Endodermal cell (in vitro differentiated cells): ENCODE measurements around the gene ANXA3. TPM values are rescaled to one million over a fixed set of nuclear protein-coding genes. Genes with fewer than 3 reads are reported as not detected.

Experiments
- DNase-seq: peaks from one replicate; pipeline ENCODE4 v3.0.0-alpha.2; 2017
- H3K27ac ChIP-seq: 2 replicates; pipeline ENCODE4 v1.5.1; 2013; ENCODE audit warnings: mild to moderate bottlenecking, low read depth, low read length, moderate library complexity
- H3K27me3 ChIP-seq: 2 replicates; pipeline ENCODE4 v1.6.1; 2013; ENCODE audit warnings: mild to moderate bottlenecking, low read length, moderate library complexity; ENCODE audit not compliant: insufficient read depth, control insufficient read depth, poor library complexity, severe bottlenecking
- H3K36me3 ChIP-seq: 2 replicates; pipeline ENCODE4 v1.7.0; 2013; ENCODE audit warnings: mild to moderate bottlenecking, low read length, moderate library complexity; ENCODE audit not compliant: control insufficient read depth, insufficient read depth
- H3K4me1 ChIP-seq: one replicate; pipeline ENCODE4 v1.7.0; 2013; ENCODE audit warnings: low read length; ENCODE audit not compliant: control insufficient read depth, insufficient read depth
- H3K4me3 ChIP-seq: 2 replicates; pipeline ENCODE4 v1.5.1; 2013; ENCODE audit warnings: mild to moderate bottlenecking, low read length, moderate library complexity
- H3K9ac ChIP-seq: 2 replicates; pipeline ENCODE4 v1.6.1; 2013; ENCODE audit warnings: mild to moderate bottlenecking, low read length, moderate library complexity; ENCODE audit not compliant: poor library complexity, severe bottlenecking; ENCODE audit errors: extremely low read depth
- H3K9me3 ChIP-seq: 2 replicates; pipeline ENCODE4 v1.6.1; 2013; ENCODE audit warnings: mild to moderate bottlenecking, low read length, moderate library complexity; ENCODE audit not compliant: control insufficient read depth
- H3K27ac Mint-ChIP-seq: 2 replicates; pipeline ENCODE4 v1.8.0; 2020; ENCODE audit warnings: mixed read lengths
- H3K27me3 Mint-ChIP-seq: 2 replicates; pipeline ENCODE4 v1.8.0; 2021; ENCODE audit warnings: mild to moderate bottlenecking, mixed read lengths; ENCODE audit not compliant: insufficient read depth
- H3K36me3 Mint-ChIP-seq: 2 replicates; pipeline ENCODE4 v1.8.0; 2020; ENCODE audit warnings: low read depth, mixed read lengths
- H3K4me1 Mint-ChIP-seq: 2 replicates; pipeline ENCODE4 v1.8.0; 2020; ENCODE audit warnings: mixed read lengths
- H3K4me3 Mint-ChIP-seq: 2 replicates; pipeline ENCODE4 v1.8.0; 2020; ENCODE audit warnings: mild to moderate bottlenecking, moderate library complexity, mixed read lengths
- H3K9me3 Mint-ChIP-seq: 2 replicates; pipeline ENCODE4 v1.8.0; 2020; ENCODE audit warnings: mild to moderate bottlenecking, mixed read lengths
- CTCF ChIP-seq: fragments of 200-600 bp; sonication (generic); conservative IDR thresholded peaks from 2 replicates; pipeline ENCODE4 v1.5.0; 2021; ENCODE audit warnings: antibody characterized with exemption, mild to moderate bottlenecking
- WGBS, 2 experiments: methylation state at CpG; one replicate each; pipeline versions ENCODE4 v1.1.5 to v1.1.7; 2013; ENCODE audit warnings: missing lambda C conversion rate in 2 of 2, mixed read lengths in 1 of 2; ENCODE audit not compliant: insufficient coverage in 1 of 2, insufficient read length in 1 of 2; 5-methylcytosine and 5-hydroxymethylcytosine counted together
- total RNA-seq, 2 donors: library from RNA; stranded (reverse); fragmentation: NEBNext Ultra II Directional in 1 of 2; extraction: Animal tissue kit (Norgen Biotek cat#: 25700) in 1 of 2; gene quantifications; 2 replicates in 1 of 2; 3 replicates in 1 of 2; pipeline ENCODE4 v1.2.1, GENCODE V29; 2021

Gene ANXA3
- total RNA-seq, 2 donors from 2014 or later: 25.5 to 43.9 TPM

GRCh38 chr4:78650106-78651024, 98.8 kb downstream of the ANXA3 start:
- no peaks in the 10 kb centered on the region for H3K4me1 ChIP-seq
- Mint-ChIP-seq H3K4me3 (no peak overlapping the region), H3K27ac (no peak overlapping the region), H3K36me3 (no peaks in the 10 kb centered on the region), H3K4me1 (peaks cover 6% of the 10 kb centered on the region), H3K9me3 (no peaks in the 10 kb centered on the region), H3K27me3 (no peaks in the 10 kb centered on the region)
- no peak overlapping the region for H3K9ac ChIP-seq
- no peak overlapping the region for H3K27ac ChIP-seq
- H3K4me3 ChIP-seq: no peak overlapping the region
- TF ChIP-seq CTCF: no peak
- WGBS, 2 experiments: 91 to 93% methylated on average over 3 of the region's 3 CpGs
- no peaks in the 10 kb centered on the region for H3K9me3 ChIP-seq
- no peaks in the 10 kb centered on the region for H3K36me3 ChIP-seq
- H3K27me3 ChIP-seq: no peaks in the 10 kb centered on the region
- DNase-seq: no peak

GRCh38 chr4:78651250-78651860, 99.8 kb downstream of the ANXA3 start:
- peaks cover 3% of the 10 kb centered on the region for H3K4me1 Mint-ChIP-seq

More at GRCh38 chr4:78651250-78651860, 99.8 kb downstream of the ANXA3 start:
- H3K4me3 Mint-ChIP-seq: no peak overlapping the region
- no peaks in the 10 kb centered on the region for H3K9me3 Mint-ChIP-seq
- no peaks in the 10 kb centered on the region for H3K27me3 Mint-ChIP-seq
- DNase-seq: no peak
- no peaks in the 10 kb centered on the region for H3K9me3 ChIP-seq
- no peak overlapping the region for H3K27ac Mint-ChIP-seq
- TF ChIP-seq CTCF: no peak
- H3K9ac ChIP-seq: no peak overlapping the region
- no peaks in the 10 kb centered on the region for H3K36me3 ChIP-seq
- no peaks in the 10 kb centered on the region for H3K36me3 Mint-ChIP-seq
- no peaks in the 10 kb centered on the region for H3K4me1 ChIP-seq
- no peaks in the 10 kb centered on the region for H3K27me3 ChIP-seq
- 93 to 96% methylated on average over 2 to 4 of the region's 4 CpGs for WGBS, 2 experiments
- no peak overlapping the region for H3K4me3 ChIP-seq
- no peak overlapping the region for H3K27ac ChIP-seq
